HG03342 (cell line): ENCODE data around the gene PSMB11.

Source experiments
- ATAC-seq: cut with Tn5 transposase; IDR thresholded peaks from one replicate; pipeline ENCODE4 v1.9.1; 2021; ENCODE audit warnings: mild to moderate bottlenecking, moderate library complexity; ENCODE audit not compliant: unreplicated experiment

The PSMB11 gene

GRCh38 chr14:23078692-23079116, 36.7 kb downstream of the PSMB11 start:
- ATAC-seq, result no peak

GRCh38 chr14:23079716-23080115, 37.7 kb downstream of the PSMB11 start:
- no peak for ATAC-seq

- no peak for ATAC-seq
Measured at GRCh38 chr14:23080474-23080873, 38.5 kb downstream of the PSMB11 start.

- no peak for ATAC-seq
Measured at GRCh38 chr14:23085458-23085857, 43.4 kb downstream of the PSMB11 start.

- no peak for ATAC-seq
Measured at GRCh38 chr14:23086565-23086964, 44.6 kb downstream of the PSMB11 start.

GRCh38 chr14:23089498-23090253, 47.7 kb downstream of the PSMB11 start:
- no peak for ATAC-seq

GRCh38 chr14:23090254-23090636, 48.2 kb downstream of the PSMB11 start:
- no peak for ATAC-seq

- no peak for ATAC-seq
Measured at GRCh38 chr14:23091294-23092225, 49.5 kb downstream of the PSMB11 start.

- no peak for ATAC-seq
Measured at GRCh38 chr14:23093104-23093503, 51.1 kb downstream of the PSMB11 start.

- ATAC-seq, result no peak
Measured at GRCh38 chr14:23093526-23093925, 51.5 kb downstream of the PSMB11 start.
